ENCODE results near the gene SERPINA9. TPM values are rescaled to one million over a fixed set of nuclear protein-coding genes. Genes with fewer than 3 reads are reported as not detected.
"Not testable (repeated sequence)": the region's sequence is repeated elsewhere in the genome, so short reads cannot be mapped to it uniquely, and the experiment has no call there.

The SERPINA9 gene
- total RNA-seq, 1 donor from 2014 or later: not detected

- intact Hi-C loops (cut with DNase I): no loop called here
- DNase-seq (ENCODE audit: low spot score): no peak
- no peak for ATAC-seq
Observed at GRCh38 chr14:94446126-94446525, 29.9 kb downstream of the SERPINA9 start.

- ATAC-seq (no peak), DNase-seq (ENCODE audit: low spot score) (no peak)
- intact Hi-C loops (cut with DNase I): no loop called here
Observed at GRCh38 chr14:94445003-94445402, 31.0 kb downstream of the SERPINA9 start.

- no peak for DNase-seq (ENCODE audit: low spot score)
- ATAC-seq: no peak
- intact Hi-C loops (cut with DNase I): no loop called here
Observed at GRCh38 chr14:94441531-94442205, 34.3 kb downstream of the SERPINA9 start.

GRCh38 chr14:94441130-94441529 is 34.9 kb downstream of the SERPINA9 start:
- ATAC-seq: no peak
- no peak for DNase-seq (ENCODE audit: low spot score)
- intact Hi-C loops (cut with DNase I): no loop called here

- intact Hi-C loops (cut with DNase I): no loop called here
- no peak for DNase-seq (ENCODE audit: low spot score)
Observed at GRCh38 chr14:94439453-94440057, 36.4 kb downstream of the SERPINA9 start.

GRCh38 chr14:94428610-94429009 is 47.4 kb downstream of the SERPINA9 start:
- ATAC-seq (no peak), DNase-seq (ENCODE audit: low spot score) (no peak)
- intact Hi-C loops (cut with DNase I): no loop called here

More at GRCh38 chr14:94439453-94440057, 36.4 kb downstream of the SERPINA9 start:
- ATAC-seq: no peak

- ATAC-seq (no peak), DNase-seq (ENCODE audit: low spot score) (no peak)
- intact Hi-C loops (cut with DNase I): no loop called here
Observed at GRCh38 chr14:94427016-94427613, 48.9 kb downstream of the SERPINA9 start.

- ATAC-seq (no peak), DNase-seq (ENCODE audit: low spot score) (no peak)
- intact Hi-C loops (cut with DNase I): no loop called here
Observed at GRCh38 chr14:94426526-94426925, 49.5 kb downstream of the SERPINA9 start.

- ATAC-seq: no peak
- DNase-seq (ENCODE audit: low spot score): no peak
- intact Hi-C loops (cut with DNase I): no loop called here
Observed at GRCh38 chr14:94424371-94424770, 51.6 kb downstream of the SERPINA9 start.

- ATAC-seq (peak; percentile 38), DNase-seq (ENCODE audit: low spot score) (peak; percentile 80)
- intact Hi-C loops (cut with DNase I): no loop called here
Observed at GRCh38 chr14:94423453-94424056, 52.4 kb downstream of the SERPINA9 start.

- ATAC-seq: no peak
- intact Hi-C loops (cut with DNase I): no loop called here
- no peak for DNase-seq (ENCODE audit: low spot score)
Observed at GRCh38 chr14:94421316-94421715, 54.7 kb downstream of the SERPINA9 start.

GRCh38 chr14:94417497-94418205 is 58.3 kb downstream of the SERPINA9 start:
- intact Hi-C loops (cut with DNase I); DNase-seq (ENCODE audit: low spot score): not testable (repeated sequence)

More at GRCh38 chr14:94417497-94418205, 58.3 kb downstream of the SERPINA9 start:
- not testable (repeated sequence) for ATAC-seq

Other genes starting within 250 kb of the SERPINA9 start
- gene SERPINA10, start 182.9 kb downstream of the SERPINA9 start, total RNA-seq: not detected
- gene SERPINA6, start 152.9 kb downstream of the SERPINA9 start, total RNA-seq: not detected
- not detected for gene SERPINA2, start 109.5 kb downstream of the SERPINA9 start, total RNA-seq
- gene SERPINA1, start 87.6 kb downstream of the SERPINA9 start, total RNA-seq: 28.5 TPM
- gene SERPINA11, start 23.4 kb downstream of the SERPINA9 start, total RNA-seq: not detected
- not detected for gene SERPINA12, start 33.3 kb upstream of the SERPINA9 start, total RNA-seq
- not detected for gene SERPINA4, start 85.2 kb upstream of the SERPINA9 start, total RNA-seq
- 8.8 TPM for gene SERPINA5, start 105.2 kb upstream of the SERPINA9 start, total RNA-seq
- gene SERPINA3, start 136.2 kb upstream of the SERPINA9 start, total RNA-seq: 77.1 TPM

All from sciatic nerve (tissue), 2 donors.